22Rv1 (cell line): ENCODE data around the gene AACS.

Experiments
- ZFX ChIP-seq: fragments of 450-650 bp; IDR thresholded peaks from 2 replicates; pipeline ENCODE4 v1.6.1; 2017; ENCODE audit warnings: antibody characterized with exemption, borderline replicate concordance
- TF ChIP-seq, protein P1 (sequence below): fragments of 450-650 bp; IDR thresholded peaks from 2 replicates; pipeline ENCODE4 v1.5.1; 2017; ENCODE audit warnings: mild to moderate bottlenecking

DNA sequence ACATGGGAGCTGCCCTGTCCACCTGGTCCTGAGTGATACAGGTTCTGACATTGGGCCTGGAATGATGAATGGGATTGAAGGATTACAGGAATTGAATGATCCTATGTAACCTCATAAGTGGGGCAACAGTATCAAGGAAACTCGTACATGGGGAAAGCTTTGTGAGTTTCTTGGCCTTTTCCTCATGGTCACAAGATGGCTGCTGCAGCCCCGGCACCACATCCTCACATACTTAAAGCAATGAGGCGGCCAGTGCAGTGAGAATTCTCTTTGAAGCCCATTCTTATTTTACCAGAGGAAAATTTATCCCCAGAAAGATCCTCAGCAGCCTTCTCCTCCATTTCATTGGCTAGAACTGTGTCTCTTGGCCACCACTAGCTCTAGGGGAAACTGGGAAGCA is 91.9 kb downstream of the AACS start:
- TF ChIP-seq, protein P1, sequence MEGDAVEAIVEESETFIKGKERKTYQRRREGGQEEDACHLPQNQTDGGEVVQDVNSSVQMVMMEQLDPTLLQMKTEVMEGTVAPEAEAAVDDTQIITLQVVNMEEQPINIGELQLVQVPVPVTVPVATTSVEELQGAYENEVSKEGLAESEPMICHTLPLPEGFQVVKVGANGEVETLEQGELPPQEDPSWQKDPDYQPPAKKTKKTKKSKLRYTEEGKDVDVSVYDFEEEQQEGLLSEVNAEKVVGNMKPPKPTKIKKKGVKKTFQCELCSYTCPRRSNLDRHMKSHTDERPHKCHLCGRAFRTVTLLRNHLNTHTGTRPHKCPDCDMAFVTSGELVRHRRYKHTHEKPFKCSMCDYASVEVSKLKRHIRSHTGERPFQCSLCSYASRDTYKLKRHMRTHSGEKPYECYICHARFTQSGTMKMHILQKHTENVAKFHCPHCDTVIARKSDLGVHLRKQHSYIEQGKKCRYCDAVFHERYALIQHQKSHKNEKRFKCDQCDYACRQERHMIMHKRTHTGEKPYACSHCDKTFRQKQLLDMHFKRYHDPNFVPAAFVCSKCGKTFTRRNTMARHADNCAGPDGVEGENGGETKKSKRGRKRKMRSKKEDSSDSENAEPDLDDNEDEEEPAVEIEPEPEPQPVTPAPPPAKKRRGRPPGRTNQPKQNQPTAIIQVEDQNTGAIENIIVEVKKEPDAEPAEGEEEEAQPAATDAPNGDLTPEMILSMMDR: no peak
- TF ChIP-seq ZFX: no peak
